GM23338 (cell line): ENCODE results near the gene RFX3. TPM values are rescaled to one million over a fixed set of nuclear protein-coding genes. Genes with fewer than 3 reads are reported as not detected.

ENCODE experiments used
- ATAC-seq: fragments of 200-7000 bp; cut with Tn5 transposase; 3 replicates; pipeline ENCODE4 v1.9.1; 2020
- DNase-seq: peaks from one replicate; pipeline ENCODE4 v3.0.0-alpha.2; 2015; ENCODE audit warnings: low spot score
- H2AFZ ChIP-seq: fragments of 200-600 bp; sonication (generic); 2 replicates; pipeline ENCODE4 v1.8.0; 2016; ENCODE audit warnings: antibody characterized with exemption, mild to moderate bottlenecking, moderate library complexity
- H3F3A ChIP-seq: fragments of 200-600 bp; sonication (generic); replicated peaks from 2 replicates; pipeline ENCODE4 v1.8.0; 2017; ENCODE audit warnings: antibody characterized with exemption, mixed run types, low read depth
- H3K27ac ChIP-seq: fragments of 200-600 bp; sonication (generic); 2 replicates; pipeline ENCODE4 v1.6.1; 2016; ENCODE audit warnings: low read depth
- H3K27me3 ChIP-seq: fragments of 200-600 bp; sonication (generic); 2 replicates; pipeline ENCODE4 v1.8.0; 2016; ENCODE audit warnings: mild to moderate bottlenecking, mixed run types, moderate library complexity; ENCODE audit not compliant: insufficient read depth
- H3K36me3 ChIP-seq: fragments of 200-600 bp; sonication (generic); 2 replicates; pipeline ENCODE4 v1.8.0; 2016; ENCODE audit warnings: mild to moderate bottlenecking; ENCODE audit not compliant: insufficient read depth
- H3K4me1 ChIP-seq: fragments of 200-600 bp; sonication (generic); 2 replicates; pipeline ENCODE4 v1.8.0; 2016; ENCODE audit warnings: mild to moderate bottlenecking, moderate library complexity; ENCODE audit not compliant: insufficient read depth
- H3K4me2 ChIP-seq: fragments of 200-600 bp; sonication (generic); 2 replicates; pipeline ENCODE4 v1.7.1; 2017; ENCODE audit warnings: mixed run types
- H3K4me3 ChIP-seq: fragments of 200-600 bp; sonication (generic); 2 replicates; pipeline ENCODE4 v1.6.1; 2016; ENCODE audit warnings: mixed run types
- H3K79me2 ChIP-seq: fragments of 200-600 bp; sonication (generic); replicated peaks from 2 replicates; pipeline ENCODE4 v1.8.0; 2017; ENCODE audit warnings: mild to moderate bottlenecking; ENCODE audit not compliant: insufficient read depth
- H3K9me2 ChIP-seq: fragments of 200-600 bp; sonication (generic); 2 replicates; pipeline ENCODE4 v1.8.0; 2017; ENCODE audit not compliant: insufficient read depth
- H4K20me1 ChIP-seq: fragments of 200-600 bp; sonication (generic); replicated peaks from 2 replicates; pipeline ENCODE4 v1.8.0; 2017; ENCODE audit warnings: mild to moderate bottlenecking; ENCODE audit not compliant: insufficient read depth
- H3K27ac Mint-ChIP-seq: 2 replicates; pipeline ENCODE4 v1.8.0; 2020; ENCODE audit warnings: inconsistent platforms, mild to moderate bottlenecking, moderate library complexity, mixed read lengths
- H3K27me3 Mint-ChIP-seq: 3 replicates; pipeline ENCODE4 v1.8.0; 2022; ENCODE audit warnings: low read depth, mild to moderate bottlenecking, moderate library complexity, mixed read lengths, inconsistent platforms; ENCODE audit not compliant: insufficient read depth, poor library complexity
- H3K36me3 Mint-ChIP-seq: 3 replicates; pipeline ENCODE4 v1.8.0; 2021; ENCODE audit warnings: low read depth, mild to moderate bottlenecking, inconsistent platforms, moderate library complexity, mixed read lengths
- H3K4me1 Mint-ChIP-seq: 3 replicates; pipeline ENCODE4 v1.8.0; 2020; ENCODE audit warnings: mild to moderate bottlenecking, inconsistent platforms, mixed read lengths
- H3K4me3 Mint-ChIP-seq: 3 replicates; pipeline ENCODE4 v1.8.0; 2021; ENCODE audit warnings: moderate library complexity, mild to moderate bottlenecking, inconsistent platforms, mixed read lengths
- H3K9me3 Mint-ChIP-seq: 3 replicates; pipeline ENCODE4 v1.8.0; 2020; ENCODE audit warnings: moderate library complexity, mild to moderate bottlenecking, inconsistent platforms, mixed read lengths
- CREB1 ChIP-seq: fragments of 250-450 bp; sonication (Bioruptor Pico); IDR thresholded peaks from 2 replicates; pipeline ENCODE4 v1.5.0; 2020; ENCODE audit warnings: low read depth, mild to moderate bottlenecking, moderate library complexity
- EZH2phosphoT487 ChIP-seq: fragments of 200-600 bp; sonication (generic); IDR thresholded peaks from one replicate; pipeline ENCODE4 v1.8.1; 2018; ENCODE audit warnings: antibody characterized with exemption; ENCODE audit not compliant: unreplicated experiment
- JUNB ChIP-seq: IDR thresholded peaks from one replicate; pipeline ENCODE4 v1.6.1; 2016; ENCODE audit warnings: antibody characterized with exemption; ENCODE audit not compliant: unreplicated experiment
- NANOG ChIP-seq: IDR thresholded peaks from 2 replicates; pipeline ENCODE4 v1.6.1; 2016; ENCODE audit warnings: antibody characterized with exemption, borderline replicate concordance
- POLR2AphosphoS5 ChIP-seq: IDR thresholded peaks from 2 replicates; pipeline ENCODE4 v1.6.1; 2016; ENCODE audit warnings: antibody characterized with exemption, low read depth
- STAT1 ChIP-seq: IDR thresholded peaks from one replicate; pipeline ENCODE4 v1.6.1; 2016; ENCODE audit warnings: antibody characterized with exemption; ENCODE audit not compliant: unreplicated experiment
- ZNF114 ChIP-seq: fragments of 250-450 bp; sonication (Bioruptor Pico); IDR thresholded peaks from 2 replicates; pipeline ENCODE4 v1.5.0; 2020; ENCODE audit warnings: mild to moderate bottlenecking, moderate library complexity
- ZNF331 ChIP-seq: fragments of 250-450 bp; sonication (Bioruptor Pico); IDR thresholded peaks from 2 replicates; pipeline ENCODE4 v1.5.0; 2020; ENCODE audit warnings: low read depth, mild to moderate bottlenecking, moderate library complexity
- polyA plus RNA-seq: library from polyadenylated mRNA; unstranded; fragments of >200 nt; fragmentation: Nextera tagmentation; extraction: Ambion mirVana; gene quantifications from 2 replicates; pipeline ENCODE4 v1.2.1, GENCODE V29; 2016
- total RNA-seq: library from RNA; depleted of rRNA; stranded (reverse); fragments of >200 nt; shearing (Covaris generic); gene quantifications from 2 replicates; pipeline ENCODE4 v1.2.3, GENCODE V29; 2014
- TF ChIP-seq, protein P1 (sequence below): IDR thresholded peaks from 2 replicates; pipeline ENCODE4 v1.6.1; 2016; ENCODE audit warnings: antibody characterized with exemption
- TF ChIP-seq, protein P2 (sequence below): IDR thresholded peaks from one replicate; pipeline ENCODE4 v1.6.1; 2018; ENCODE audit warnings: antibody characterized with exemption; ENCODE audit not compliant: unreplicated experiment
- TF ChIP-seq, protein P3 (sequence below), 2 experiments: fragments of 200-600 bp in 1 of 2; sonication (generic) in 1 of 2; conservative IDR thresholded peaks; 2 replicates each; pipeline versions ENCODE4 v1.5.1 to v1.6.1; 2016 to 2017; ENCODE audit warnings: antibody characterized with exemption in 2 of 2, low read depth in 2 of 2, mild to moderate bottlenecking in 2 of 2, moderate library complexity in 1 of 2

Gene RFX3
- total and polyA plus RNA-seq, 2 experiments from 2014 or later: 9.8 to 22.1 TPM

DNA sequence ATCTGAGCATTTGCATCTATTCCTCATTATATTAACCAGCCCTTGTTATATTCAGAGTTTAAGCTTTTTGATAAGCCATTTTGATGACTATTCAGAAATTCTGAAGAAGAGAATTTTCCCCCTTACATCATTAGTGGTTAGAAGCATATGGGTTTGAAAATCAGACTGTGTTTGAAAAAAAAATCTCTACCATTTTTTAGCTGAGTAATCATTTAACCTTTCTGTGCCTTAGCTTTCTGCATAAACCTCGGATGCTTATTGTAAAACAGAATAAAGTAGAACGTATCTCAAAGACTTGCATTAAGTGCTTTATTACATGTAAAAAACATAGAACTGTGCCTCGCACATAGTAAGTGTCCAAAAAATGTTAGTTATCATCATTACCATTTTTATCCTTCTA, 278.6 kb downstream of the RFX3 start (continued):
- TF ChIP-seq, protein P1, sequence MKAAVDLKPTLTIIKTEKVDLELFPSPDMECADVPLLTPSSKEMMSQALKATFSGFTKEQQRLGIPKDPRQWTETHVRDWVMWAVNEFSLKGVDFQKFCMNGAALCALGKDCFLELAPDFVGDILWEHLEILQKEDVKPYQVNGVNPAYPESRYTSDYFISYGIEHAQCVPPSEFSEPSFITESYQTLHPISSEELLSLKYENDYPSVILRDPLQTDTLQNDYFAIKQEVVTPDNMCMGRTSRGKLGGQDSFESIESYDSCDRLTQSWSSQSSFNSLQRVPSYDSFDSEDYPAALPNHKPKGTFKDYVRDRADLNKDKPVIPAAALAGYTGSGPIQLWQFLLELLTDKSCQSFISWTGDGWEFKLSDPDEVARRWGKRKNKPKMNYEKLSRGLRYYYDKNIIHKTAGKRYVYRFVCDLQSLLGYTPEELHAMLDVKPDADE: no peak
- TF ChIP-seq, protein P2, sequence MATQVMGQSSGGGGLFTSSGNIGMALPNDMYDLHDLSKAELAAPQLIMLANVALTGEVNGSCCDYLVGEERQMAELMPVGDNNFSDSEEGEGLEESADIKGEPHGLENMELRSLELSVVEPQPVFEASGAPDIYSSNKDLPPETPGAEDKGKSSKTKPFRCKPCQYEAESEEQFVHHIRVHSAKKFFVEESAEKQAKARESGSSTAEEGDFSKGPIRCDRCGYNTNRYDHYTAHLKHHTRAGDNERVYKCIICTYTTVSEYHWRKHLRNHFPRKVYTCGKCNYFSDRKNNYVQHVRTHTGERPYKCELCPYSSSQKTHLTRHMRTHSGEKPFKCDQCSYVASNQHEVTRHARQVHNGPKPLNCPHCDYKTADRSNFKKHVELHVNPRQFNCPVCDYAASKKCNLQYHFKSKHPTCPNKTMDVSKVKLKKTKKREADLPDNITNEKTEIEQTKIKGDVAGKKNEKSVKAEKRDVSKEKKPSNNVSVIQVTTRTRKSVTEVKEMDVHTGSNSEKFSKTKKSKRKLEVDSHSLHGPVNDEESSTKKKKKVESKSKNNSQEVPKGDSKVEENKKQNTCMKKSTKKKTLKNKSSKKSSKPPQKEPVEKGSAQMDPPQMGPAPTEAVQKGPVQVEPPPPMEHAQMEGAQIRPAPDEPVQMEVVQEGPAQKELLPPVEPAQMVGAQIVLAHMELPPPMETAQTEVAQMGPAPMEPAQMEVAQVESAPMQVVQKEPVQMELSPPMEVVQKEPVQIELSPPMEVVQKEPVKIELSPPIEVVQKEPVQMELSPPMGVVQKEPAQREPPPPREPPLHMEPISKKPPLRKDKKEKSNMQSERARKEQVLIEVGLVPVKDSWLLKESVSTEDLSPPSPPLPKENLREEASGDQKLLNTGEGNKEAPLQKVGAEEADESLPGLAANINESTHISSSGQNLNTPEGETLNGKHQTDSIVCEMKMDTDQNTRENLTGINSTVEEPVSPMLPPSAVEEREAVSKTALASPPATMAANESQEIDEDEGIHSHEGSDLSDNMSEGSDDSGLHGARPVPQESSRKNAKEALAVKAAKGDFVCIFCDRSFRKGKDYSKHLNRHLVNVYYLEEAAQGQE: no peak
- no peak for TF ChIP-seq NANOG
- no peak for TF ChIP-seq CREB1 (CRISPR knock-in tag)
- TF ChIP-seq JUNB: no peak
- TF ChIP-seq ZNF114: no peak

DNA sequence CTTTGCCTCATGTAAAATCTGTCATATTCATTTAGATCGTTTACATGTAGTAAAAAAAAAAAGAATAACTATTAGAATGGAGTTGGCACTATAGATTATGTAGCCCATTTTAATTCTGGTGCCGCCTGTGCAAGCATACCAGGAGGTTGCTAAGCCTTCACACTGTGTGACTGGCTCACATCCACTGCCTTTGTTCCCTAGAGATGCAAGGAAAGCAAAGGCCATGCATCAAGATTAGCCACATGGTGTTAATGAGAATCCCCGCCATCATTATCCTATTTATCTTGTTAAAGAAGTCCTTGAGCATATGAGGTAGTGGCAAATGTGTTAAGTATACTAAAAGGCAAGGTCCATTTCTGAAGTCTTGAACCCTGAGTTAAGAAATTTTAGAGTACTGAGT, 279.6 kb downstream of the RFX3 start:
- ATAC-seq (no peak), DNase-seq (no peak)
- H3K36me3 Mint-ChIP-seq: no peaks in the 10 kb centered on the region; the same call in 2 of the 3 replicates
- Histone ChIP-seq H3K27me3 (no peaks in the 10 kb centered on the region), H3K4me3 (no peak overlapping the region), H3K27ac (no peak overlapping the region), H3K4me2 (no peak overlapping the region), H3K36me3 (no peaks in the 10 kb centered on the region), H3K9me2 (no peaks in the 10 kb centered on the region), H3F3A (no peaks in the 10 kb centered on the region), H2AFZ (no peak overlapping the region), H3K79me2 (no peaks in the 10 kb centered on the region), H3K4me1 (peaks cover 20% of the 10 kb centered on the region), H4K20me1 (no peaks in the 10 kb centered on the region)
- peaks cover 4% of the 10 kb centered on the region for H3K27me3 Mint-ChIP-seq
- H3K9me3 Mint-ChIP-seq: no peaks in the 10 kb centered on the region
- H3K27ac Mint-ChIP-seq: no peak overlapping the region
- no peak overlapping the region for H3K4me3 Mint-ChIP-seq
- peaks cover 9% of the 10 kb centered on the region for H3K4me1 Mint-ChIP-seq
- TF ChIP-seq NANOG (no peak), CREB1 (CRISPR knock-in tag) (no peak), JUNB (no peak), ZNF331 (CRISPR knock-in tag) (no peak), ZNF114 (no peak), EZH2phosphoT487 (no peak), POLR2AphosphoS5 (no peak), STAT1 (no peak)
- TF ChIP-seq, protein P2: no peak
- TF ChIP-seq, protein P3, sequence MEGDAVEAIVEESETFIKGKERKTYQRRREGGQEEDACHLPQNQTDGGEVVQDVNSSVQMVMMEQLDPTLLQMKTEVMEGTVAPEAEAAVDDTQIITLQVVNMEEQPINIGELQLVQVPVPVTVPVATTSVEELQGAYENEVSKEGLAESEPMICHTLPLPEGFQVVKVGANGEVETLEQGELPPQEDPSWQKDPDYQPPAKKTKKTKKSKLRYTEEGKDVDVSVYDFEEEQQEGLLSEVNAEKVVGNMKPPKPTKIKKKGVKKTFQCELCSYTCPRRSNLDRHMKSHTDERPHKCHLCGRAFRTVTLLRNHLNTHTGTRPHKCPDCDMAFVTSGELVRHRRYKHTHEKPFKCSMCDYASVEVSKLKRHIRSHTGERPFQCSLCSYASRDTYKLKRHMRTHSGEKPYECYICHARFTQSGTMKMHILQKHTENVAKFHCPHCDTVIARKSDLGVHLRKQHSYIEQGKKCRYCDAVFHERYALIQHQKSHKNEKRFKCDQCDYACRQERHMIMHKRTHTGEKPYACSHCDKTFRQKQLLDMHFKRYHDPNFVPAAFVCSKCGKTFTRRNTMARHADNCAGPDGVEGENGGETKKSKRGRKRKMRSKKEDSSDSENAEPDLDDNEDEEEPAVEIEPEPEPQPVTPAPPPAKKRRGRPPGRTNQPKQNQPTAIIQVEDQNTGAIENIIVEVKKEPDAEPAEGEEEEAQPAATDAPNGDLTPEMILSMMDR (conservative IDR thresholded peaks at IDR 0.05; ENCODE audit: low read depth in 2 of 2): no peak
